IPS-15b (cell line): ENCODE results near the gene GIGYF1.

Experiments
- H3K27me3 ChIP-seq: one replicate; pipeline ENCODE4 v1.6.1; 2013; ENCODE audit warnings: low read length; ENCODE audit not compliant: control insufficient read depth, insufficient read depth
- H3K36me3 ChIP-seq: one replicate; pipeline ENCODE4 v1.6.1; 2013; ENCODE audit warnings: low read length; ENCODE audit not compliant: control insufficient read depth, insufficient read depth
- H3K4me1 ChIP-seq: one replicate; pipeline ENCODE4 v1.6.1; 2013; ENCODE audit warnings: mild to moderate bottlenecking, low read length; ENCODE audit not compliant: control insufficient read depth, insufficient read depth
- H3K4me3 ChIP-seq: one replicate; pipeline ENCODE4 v1.5.1; 2013; ENCODE audit warnings: low read depth, low read length
- H3K9ac ChIP-seq: one replicate; pipeline ENCODE4 v1.6.1; 2013; ENCODE audit warnings: low read depth, mild to moderate bottlenecking, low read length
- H3K9me3 ChIP-seq: one replicate; pipeline ENCODE4 v1.6.1; 2013; ENCODE audit warnings: mild to moderate bottlenecking, low read length; ENCODE audit not compliant: control insufficient read depth, insufficient read depth

Gene GIGYF1

GRCh38 chr7:100686822-100687211 lies 7.2 kb downstream of the GIGYF1 start:
- no peaks in the 10 kb centered on the region for H3K9me3 ChIP-seq
- no peak overlapping the region for H3K4me3 ChIP-seq
- no peak overlapping the region for H3K9ac ChIP-seq
- no peaks in the 10 kb centered on the region for H3K27me3 ChIP-seq
- H3K36me3 ChIP-seq: peaks cover 80% of the 10 kb centered on the region
- peaks cover under 1% of the 10 kb centered on the region for H3K4me1 ChIP-seq

GRCh38 chr7:100686201-100686821 lies 7.7 kb downstream of the GIGYF1 start:
- Histone ChIP-seq H3K4me1 (no peaks in the 10 kb centered on the region), H3K27me3 (no peaks in the 10 kb centered on the region), H3K36me3 (peaks cover 84% of the 10 kb centered on the region), H3K9me3 (no peaks in the 10 kb centered on the region), H3K4me3 (no peak overlapping the region), H3K9ac (no peak overlapping the region)

GRCh38 chr7:100685631-100686145 lies 8.4 kb downstream of the GIGYF1 start:
- no peak overlapping the region for H3K9ac ChIP-seq
- H3K36me3 ChIP-seq: peaks cover 86% of the 10 kb centered on the region
- no peaks in the 10 kb centered on the region for H3K4me1 ChIP-seq
- H3K9me3 ChIP-seq: no peaks in the 10 kb centered on the region
- H3K27me3 ChIP-seq: no peaks in the 10 kb centered on the region
- H3K4me3 ChIP-seq: no peak overlapping the region

- Histone ChIP-seq H3K36me3 (peaks cover 89% of the 10 kb centered on the region), H3K4me1 (no peaks in the 10 kb centered on the region), H3K4me3 (no peak overlapping the region), H3K27me3 (no peaks in the 10 kb centered on the region), H3K9ac (no peak overlapping the region), H3K9me3 (no peaks in the 10 kb centered on the region)
These were observed 8.9 kb downstream of the GIGYF1 start for GRCh38 chr7:100685049-100685605.

DNA sequence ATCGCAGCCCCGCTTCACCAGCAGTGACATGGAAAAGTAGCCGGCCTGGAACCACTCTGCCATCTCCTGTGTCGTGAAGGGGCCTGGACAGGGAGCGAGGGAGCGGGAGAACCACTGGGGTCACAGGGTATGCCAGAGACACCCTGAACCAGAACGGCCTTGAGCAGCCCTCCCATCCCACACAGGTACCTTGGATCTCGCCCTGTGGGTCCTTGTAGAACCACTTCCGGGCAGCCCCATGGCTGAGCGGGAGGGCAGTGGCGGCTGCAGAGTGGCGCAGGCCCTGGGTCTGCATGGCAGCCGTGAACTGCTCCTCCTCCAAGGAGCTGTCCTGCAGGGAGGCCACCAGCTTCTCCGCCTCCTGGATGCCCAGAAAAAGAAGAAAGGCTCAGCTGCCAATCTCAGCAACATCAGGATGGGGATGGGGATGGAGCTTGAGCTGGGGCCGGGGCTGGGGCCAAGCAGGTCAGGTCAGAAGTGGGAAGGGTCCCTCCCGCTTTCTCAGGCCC lies 9.5 kb downstream of the GIGYF1 start:
- no peak overlapping the region for H3K4me3 ChIP-seq
- peaks cover 92% of the 10 kb centered on the region for H3K36me3 ChIP-seq
- no peaks in the 10 kb centered on the region for H3K27me3 ChIP-seq
- H3K9ac ChIP-seq: no peak overlapping the region
- H3K4me1 ChIP-seq: no peaks in the 10 kb centered on the region
- no peaks in the 10 kb centered on the region for H3K9me3 ChIP-seq

GRCh38 chr7:100683659-100684533 lies 10.2 kb downstream of the GIGYF1 start:
- Histone ChIP-seq H3K27me3 (no peaks in the 10 kb centered on the region), H3K36me3 (peaks cover 90% of the 10 kb centered on the region), H3K4me3 (no peak overlapping the region), H3K4me1 (no peaks in the 10 kb centered on the region), H3K9ac (no peak overlapping the region), H3K9me3 (no peaks in the 10 kb centered on the region)

GRCh38 chr7:100682991-100683658 lies 10.9 kb downstream of the GIGYF1 start:
- H3K36me3 ChIP-seq: peaks cover 91% of the 10 kb centered on the region
- no peaks in the 10 kb centered on the region for H3K27me3 ChIP-seq
- H3K9ac ChIP-seq: no peak overlapping the region
- no peaks in the 10 kb centered on the region for H3K9me3 ChIP-seq
- H3K4me3 ChIP-seq: no peak overlapping the region
- H3K4me1 ChIP-seq: no peaks in the 10 kb centered on the region

DNA sequence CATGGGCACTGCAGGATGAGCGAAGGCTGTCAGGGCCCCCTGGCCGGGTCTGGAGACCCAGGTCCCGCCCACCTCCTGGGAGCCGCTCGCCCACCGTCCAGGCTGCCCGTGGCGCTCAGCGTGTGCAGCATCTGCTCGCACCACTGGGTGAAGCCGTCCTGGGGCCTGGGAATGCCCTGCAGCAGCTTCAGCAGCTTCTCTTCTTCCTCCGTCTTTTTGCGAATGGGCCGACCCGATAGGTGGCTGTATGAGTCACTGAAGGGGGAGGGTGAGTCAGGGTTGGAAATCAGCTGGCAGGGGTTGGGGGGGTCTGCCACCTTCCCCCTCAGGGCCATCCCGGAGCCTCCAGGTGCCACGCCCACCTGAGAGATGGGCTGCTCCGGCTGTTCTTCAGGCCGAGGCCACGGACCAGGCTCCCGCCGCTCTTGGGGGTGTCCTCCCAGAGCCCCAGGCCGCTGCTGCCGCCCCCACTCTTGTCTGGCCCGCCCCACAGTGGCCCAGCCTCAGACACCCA lies 11.8 kb downstream of the GIGYF1 start:
- H3K9me3 ChIP-seq: no peaks in the 10 kb centered on the region
- H3K9ac ChIP-seq: no peak overlapping the region
- H3K27me3 ChIP-seq: no peaks in the 10 kb centered on the region
- no peaks in the 10 kb centered on the region for H3K4me1 ChIP-seq
- no peak overlapping the region for H3K4me3 ChIP-seq
- peaks cover 92% of the 10 kb centered on the region for H3K36me3 ChIP-seq

DNA sequence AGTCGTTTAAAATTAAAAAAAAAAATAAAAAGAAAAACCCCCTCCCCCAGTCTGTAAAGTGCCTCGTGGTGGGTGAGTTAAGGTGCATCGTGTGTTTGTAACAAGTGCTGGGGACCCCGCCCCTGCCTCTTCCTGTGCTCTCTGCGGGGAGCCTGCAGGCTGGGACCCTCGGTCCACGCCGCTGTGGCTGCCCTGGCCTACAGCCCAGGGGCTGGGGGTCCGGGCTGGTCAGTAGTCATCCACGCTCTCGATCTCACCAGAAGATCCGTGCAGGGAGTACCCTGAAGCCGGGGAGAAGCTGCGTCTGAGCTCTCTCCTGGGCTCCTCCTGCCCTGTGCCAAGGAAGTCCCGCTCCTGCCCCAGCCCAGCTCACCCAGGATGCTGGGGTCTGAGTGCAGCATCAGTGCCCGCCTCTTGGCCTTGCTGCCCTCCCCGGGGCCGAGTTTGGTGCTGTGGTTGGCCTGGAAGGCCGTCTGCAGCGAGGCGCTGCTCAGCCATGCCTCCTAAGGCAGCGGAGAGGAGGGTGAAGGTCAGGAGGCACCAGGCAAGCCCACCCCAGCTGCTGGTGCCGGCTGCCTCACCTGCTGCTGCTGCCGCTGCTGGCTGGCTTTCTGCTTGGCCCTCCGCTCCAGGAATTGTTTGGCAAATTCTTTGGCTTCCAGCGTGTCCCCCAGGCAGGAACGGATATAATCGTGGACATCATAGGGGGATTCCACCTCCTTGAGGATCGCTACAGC lies 12.4 kb downstream of the GIGYF1 start:
- no peaks in the 10 kb centered on the region for H3K27me3 ChIP-seq
- H3K4me3 ChIP-seq: no peak overlapping the region
- no peaks in the 10 kb centered on the region for H3K4me1 ChIP-seq
- H3K9ac ChIP-seq: no peak overlapping the region
- H3K9me3 ChIP-seq: no peaks in the 10 kb centered on the region
- peaks cover 91% of the 10 kb centered on the region for H3K36me3 ChIP-seq

GRCh38 chr7:100680576-100681271 lies 13.3 kb downstream of the GIGYF1 start:
- H3K9me3 ChIP-seq: no peaks in the 10 kb centered on the region
- peak overlapping the region; percentile 8 for H3K9ac ChIP-seq
- no peaks in the 10 kb centered on the region for H3K4me1 ChIP-seq
- H3K27me3 ChIP-seq: no peaks in the 10 kb centered on the region
- H3K4me3 ChIP-seq: no peak overlapping the region
- H3K36me3 ChIP-seq: peaks cover 84% of the 10 kb centered on the region
